Esophagus muscularis mucosa (tissue), 4 donors: ENCODE measurements around the gene TEAD1. TPM values are rescaled to one million over a fixed set of nuclear protein-coding genes. Genes with fewer than 3 reads are reported as not detected.

Source experiments
- DNase-seq: peaks from one replicate; pipeline ENCODE4 v3.0.0-alpha.2; 2017; ENCODE audit errors: extremely low spot score
- H3K27ac ChIP-seq, 4 donors: fragments of 200-600 bp; sonication (generic); replicated peaks in 1 of 4; 1 replicate in 3 of 4; 2 replicates in 1 of 4; pipeline ENCODE4 v1.5.1; 2016 to 2019; ENCODE audit warnings: mild to moderate bottlenecking in 1 of 4
- H3K27me3 ChIP-seq, 4 donors: fragments of 200-600 bp; sonication (generic); one replicate each; pipeline versions ENCODE4 v1.5.1 to v1.6.0; 2016 to 2019
- H3K36me3 ChIP-seq, 4 donors: fragments of 200-600 bp; sonication (generic); one replicate each; pipeline ENCODE4 v1.5.1; 2016 to 2019
- H3K4me1 ChIP-seq, 4 donors: fragments of 200-600 bp; sonication (generic); one replicate each; pipeline ENCODE4 v1.5.1; 2016 to 2019
- H3K4me3 ChIP-seq, 4 donors: fragments of 200-600 bp; sonication (generic); 1 replicate in 2 of 4; 2 replicates in 2 of 4; pipeline ENCODE4 v1.5.1; 2016 to 2019; ENCODE audit warnings: mild to moderate bottlenecking in 4 of 4, moderate library complexity in 1 of 4
- H3K9me3 ChIP-seq, 4 donors: fragments of 200-600 bp; sonication (generic); 1 replicate in 3 of 4; 2 replicates in 1 of 4; pipeline ENCODE4 v1.5.1; 2016 to 2019
- EP300 ChIP-seq: sonication (generic); formaldehyde crosslinking; IDR thresholded peaks from one replicate; pipeline ENCODE4 v1.6.1; 2017; ENCODE audit warnings: antibody characterized with exemption
- POLR2A ChIP-seq: fragments of 450-650 bp; IDR thresholded peaks from one replicate; pipeline ENCODE4 v1.6.1; 2017; ENCODE audit warnings: antibody characterized with exemption, moderate library complexity, mild to moderate bottlenecking, low read depth
- POLR2AphosphoS5 ChIP-seq, 2 donors: sonication (generic); formaldehyde crosslinking; IDR thresholded peaks; one replicate each; pipeline ENCODE4 v1.6.1; 2017; ENCODE audit warnings: antibody characterized with exemption in 2 of 2
- WGBS: methylation state at CpG from one replicate; pipeline ENCODE4 v1.1.5; 2018; 5-methylcytosine and 5-hydroxymethylcytosine counted together
- intact Hi-C: fragments of 100-400 bp; cut with DNase I; formaldehyde crosslinking; loops from one replicate; pipeline ENCODE4 v1.15.1; 2023
- total RNA-seq, 4 donors: library from RNA; depleted of rRNA; stranded (reverse); fragments of >200 nt; gene quantifications; one replicate each; pipeline versions ENCODE4 v1.1.0 to v1.2.1, GENCODE V29; 2016
- TF ChIP-seq, protein P1 (sequence below), 3 experiments: fragments of 200-600 bp in 2 of 3; fragments of 450-650 bp in 1 of 3; sonication (generic) in 2 of 3; IDR thresholded peaks; one replicate each; pipeline ENCODE4 v1.5.1; 2017 to 2019; ENCODE audit warnings: antibody characterized with exemption in 3 of 3, mild to moderate bottlenecking in 2 of 3, moderate library complexity in 1 of 3

TEAD1 gene
- total RNA-seq, 4 donors from 2014 or later = 147 to 307 (median 232) TPM

DNA sequence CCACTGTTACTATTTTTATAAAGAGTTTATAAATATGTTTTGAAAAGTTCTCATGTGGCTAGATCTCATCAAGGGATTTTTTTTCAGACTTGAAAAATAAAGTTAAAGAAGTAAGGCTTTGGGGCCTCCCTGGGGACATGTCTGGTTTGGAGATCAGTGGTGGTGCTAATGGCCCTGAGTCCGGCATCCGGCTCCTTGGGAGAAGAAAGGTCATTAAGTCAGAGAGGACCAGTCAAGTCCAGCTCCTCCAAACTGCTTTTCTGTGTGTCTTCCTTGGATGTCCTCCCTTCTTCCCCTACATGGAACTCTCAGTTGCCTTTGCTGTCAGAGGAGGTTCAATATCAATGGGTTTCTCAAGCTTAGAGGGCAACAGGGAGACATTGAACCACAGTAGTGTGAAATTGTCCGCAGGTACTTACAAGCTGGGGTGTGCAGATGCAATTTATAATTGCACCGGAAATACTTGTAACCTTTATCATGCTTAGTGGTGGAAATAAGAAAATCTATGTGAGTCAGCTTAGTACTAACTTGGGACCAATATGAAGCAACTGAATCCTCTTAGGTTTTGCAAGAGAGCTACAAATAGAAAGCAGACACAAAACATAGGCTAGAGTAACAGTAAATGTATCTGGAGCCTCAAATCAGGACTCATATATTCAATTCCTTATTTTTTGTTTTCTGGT is 144.3 kb downstream of the TEAD1 start:
- Histone ChIP-seq H3K9me3 (no peaks in the 10 kb centered on the region), H3K27me3 (no peaks in the 10 kb centered on the region), H3K27ac (peak overlapping the region in 1 of 4 donors; percentile 29), H3K36me3 (no peaks in the 10 kb centered on the region), H3K4me1 (peaks cover 33 to 50% (median 42%) of the 10 kb centered on the region in 4 donors), H3K4me3 (no peak overlapping the region)
- intact Hi-C loops = no loop called here
- WGBS = 91% methylated on average over 4 of the region's 4 CpGs
- DNase-seq = no peak
- TF ChIP-seq EP300 (no peak), POLR2AphosphoS5 (IDR thresholded peaks at IDR 0.05) (no peak), POLR2A (no peak)
- TF ChIP-seq, protein P1, sequence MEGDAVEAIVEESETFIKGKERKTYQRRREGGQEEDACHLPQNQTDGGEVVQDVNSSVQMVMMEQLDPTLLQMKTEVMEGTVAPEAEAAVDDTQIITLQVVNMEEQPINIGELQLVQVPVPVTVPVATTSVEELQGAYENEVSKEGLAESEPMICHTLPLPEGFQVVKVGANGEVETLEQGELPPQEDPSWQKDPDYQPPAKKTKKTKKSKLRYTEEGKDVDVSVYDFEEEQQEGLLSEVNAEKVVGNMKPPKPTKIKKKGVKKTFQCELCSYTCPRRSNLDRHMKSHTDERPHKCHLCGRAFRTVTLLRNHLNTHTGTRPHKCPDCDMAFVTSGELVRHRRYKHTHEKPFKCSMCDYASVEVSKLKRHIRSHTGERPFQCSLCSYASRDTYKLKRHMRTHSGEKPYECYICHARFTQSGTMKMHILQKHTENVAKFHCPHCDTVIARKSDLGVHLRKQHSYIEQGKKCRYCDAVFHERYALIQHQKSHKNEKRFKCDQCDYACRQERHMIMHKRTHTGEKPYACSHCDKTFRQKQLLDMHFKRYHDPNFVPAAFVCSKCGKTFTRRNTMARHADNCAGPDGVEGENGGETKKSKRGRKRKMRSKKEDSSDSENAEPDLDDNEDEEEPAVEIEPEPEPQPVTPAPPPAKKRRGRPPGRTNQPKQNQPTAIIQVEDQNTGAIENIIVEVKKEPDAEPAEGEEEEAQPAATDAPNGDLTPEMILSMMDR (IDR thresholded peaks at IDR 0.05) = no peak

DNA sequence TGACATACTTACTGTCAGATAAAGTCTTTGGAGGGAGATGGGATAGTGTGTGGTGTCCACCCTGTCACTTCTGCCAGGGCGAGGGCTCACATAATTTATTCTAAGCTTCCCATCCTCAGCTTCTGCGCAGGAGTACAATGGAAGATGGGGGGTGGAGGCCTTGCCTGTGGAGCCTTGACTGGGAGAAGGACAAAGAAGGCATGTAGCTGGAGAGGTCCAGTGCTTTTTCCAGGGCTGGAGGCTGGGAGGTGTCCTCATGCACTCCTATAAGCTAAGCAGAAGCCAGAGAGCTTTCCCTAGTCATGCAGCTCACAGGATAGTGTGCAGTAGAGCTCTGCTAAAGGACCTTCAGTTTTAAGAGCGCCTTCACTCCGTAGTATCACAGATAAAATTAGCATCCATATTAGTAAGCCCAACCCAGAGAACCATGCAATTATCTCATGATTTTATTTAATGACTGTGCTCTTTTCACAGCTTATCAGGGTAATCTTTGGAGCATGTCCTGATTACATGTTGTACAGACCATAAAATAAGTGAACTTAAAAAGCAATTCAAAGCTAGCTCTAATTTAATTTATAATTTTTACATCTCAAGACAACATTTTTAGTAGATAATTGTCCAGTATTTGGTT is 148.3 kb downstream of the TEAD1 start:
- no peak overlapping the region for H3K27ac ChIP-seq
- H3K4me1 ChIP-seq = peaks cover 21 to 38% (median 32%) of the 10 kb centered on the region in 4 donors
- intact Hi-C loops = no loop called here

DNA sequence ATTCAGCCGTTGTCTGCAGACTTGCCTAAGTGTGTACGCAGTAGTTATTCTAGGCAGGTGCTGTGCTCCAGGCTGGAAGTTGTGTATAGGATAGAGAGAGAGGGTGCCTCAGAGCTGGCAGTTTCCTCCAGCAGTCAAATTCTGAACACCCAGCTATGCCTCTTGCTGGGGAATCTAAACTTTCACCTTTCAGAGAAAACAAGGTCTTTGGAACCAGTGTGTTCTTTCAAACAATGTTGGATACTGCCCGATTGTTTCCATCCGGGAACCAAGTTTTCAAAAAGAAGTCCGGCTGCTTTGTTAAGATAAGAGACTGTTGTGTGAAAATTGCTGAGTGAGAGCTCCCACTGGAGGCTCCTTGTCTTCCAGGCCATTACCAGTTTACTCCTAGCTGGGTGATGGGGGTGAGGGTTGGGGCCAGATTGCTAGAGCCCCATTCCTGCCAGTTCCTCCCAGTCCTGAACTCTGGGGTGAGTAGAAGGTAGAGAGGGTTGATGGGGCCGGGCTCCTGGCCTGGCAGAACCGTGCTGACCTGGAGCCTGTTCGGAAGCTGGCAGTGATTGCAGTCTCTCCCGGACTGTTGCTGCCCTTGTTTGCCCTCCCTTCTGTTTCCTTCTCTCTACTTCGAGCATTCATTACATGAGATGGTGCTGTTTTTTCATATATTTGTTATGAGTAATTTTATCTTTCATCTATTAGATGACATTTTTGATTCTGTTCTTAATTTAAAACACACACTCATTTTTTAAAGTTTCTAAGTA is 150.2 kb downstream of the TEAD1 start:
- no peaks in the 10 kb centered on the region for H3K36me3 ChIP-seq
- WGBS = 56% methylated on average over 10 of the region's 10 CpGs
- peak overlapping the region; percentile 54 to 68 (median 62) for H3K27ac ChIP-seq
- no peaks in the 10 kb centered on the region for H3K27me3 ChIP-seq
- H3K4me3 ChIP-seq = no peak overlapping the region
- no peaks in the 10 kb centered on the region for H3K9me3 ChIP-seq
- no peak for TF ChIP-seq EP300
- TF ChIP-seq POLR2AphosphoS5 (IDR thresholded peaks at IDR 0.05) = peak in 1 of 2 donors; percentile 9
- intact Hi-C loops = no loop called here
- H3K4me1 ChIP-seq = peaks cover 39 to 51% (median 41%) of the 10 kb centered on the region in 4 donors
- no peak for DNase-seq

More for the DNA sequence above, 148.3 kb downstream of the TEAD1 start:
- WGBS = 92% methylated on average over 4 of the region's 4 CpGs
- no peak overlapping the region for H3K4me3 ChIP-seq
- no peaks in the 10 kb centered on the region for H3K27me3 ChIP-seq
- no peaks in the 10 kb centered on the region for H3K9me3 ChIP-seq
- H3K36me3 ChIP-seq = no peaks in the 10 kb centered on the region
- no peak for DNase-seq
- TF ChIP-seq EP300 (no peak), POLR2A (no peak), POLR2AphosphoS5 (IDR thresholded peaks at IDR 0.05) (no peak)
- TF ChIP-seq, protein P1 (IDR thresholded peaks at IDR 0.05) = no peak

GRCh38 chr11:12826441-12826840 is 152.2 kb downstream of the TEAD1 start:
- TF ChIP-seq POLR2A = no peak
- no peak for TF ChIP-seq POLR2AphosphoS5 (IDR thresholded peaks at IDR 0.05)
- H3K4me1 ChIP-seq = peaks cover 39 to 61% (median 47%) of the 10 kb centered on the region in 4 donors
- WGBS = 83% methylated on average over 2 of the region's 2 CpGs
- H3K27me3 ChIP-seq = no peaks in the 10 kb centered on the region
- H3K27ac ChIP-seq = no peak overlapping the region
- H3K36me3 ChIP-seq = no peaks in the 10 kb centered on the region
- H3K9me3 ChIP-seq = no peaks in the 10 kb centered on the region
- no peak overlapping the region for H3K4me3 ChIP-seq
- no peak for DNase-seq
- intact Hi-C loops = no loop called here

GRCh38 chr11:12827369-12827768 is 153.1 kb downstream of the TEAD1 start:
- Histone ChIP-seq H3K27me3 (no peaks in the 10 kb centered on the region), H3K4me1 (peaks cover 36 to 58% (median 48%) of the 10 kb centered on the region in 4 donors), H3K36me3 (no peaks in the 10 kb centered on the region), H3K27ac (peak overlapping the region in 2 of 4 donors; percentile 35 to 50), H3K9me3 (no peaks in the 10 kb centered on the region), H3K4me3 (peak overlapping the region in 1 of 4 donors; percentile 38)
- WGBS = 72% methylated on average over 1 of the region's 1 CpG
- no peak for DNase-seq
- TF ChIP-seq EP300 (no peak), POLR2A (no peak), POLR2AphosphoS5 (IDR thresholded peaks at IDR 0.05) (no peak)
- TF ChIP-seq, protein P1 (IDR thresholded peaks at IDR 0.05) = no peak
- intact Hi-C loops = no loop called here
